GM12891 (cell line): ENCODE measurements around the gene NTNG1.

Experiments
- POLR2A ChIP-seq: IDR thresholded peaks from 2 replicates; pipeline ENCODE4 v1.6.1; 2011; ENCODE audit warnings: low read depth, low read length, control low read depth
- POLR2AphosphoS5 ChIP-seq: IDR thresholded peaks from 2 replicates; pipeline ENCODE4 v1.6.1; 2011; ENCODE audit warnings: low read depth, low read length, control low read depth
- SPI1 ChIP-seq: IDR thresholded peaks from 2 replicates; pipeline ENCODE4 v1.6.1; 2011; ENCODE audit warnings: low read depth, low read length, control low read depth
- TAF1 ChIP-seq: IDR thresholded peaks from 2 replicates; pipeline ENCODE4 v1.6.1; 2011; ENCODE audit warnings: low read depth, low read length, control low read depth

- TF ChIP-seq TAF1 (no peak), POLR2AphosphoS5 (no peak), POLR2A (no peak), SPI1 (no peak)
Observed at GRCh38 chr1:107510347-107510746, 369.5 kb downstream of the NTNG1 start.
